Measurements from ENCODE around the gene ESYT3. TPM values are rescaled to one million over a fixed set of nuclear protein-coding genes. Genes with fewer than 3 reads are reported as not detected.
"Not testable (repeated sequence)": the region's sequence is repeated elsewhere in the genome, so short reads cannot be mapped to it uniquely, and the experiment has no call there.

The ESYT3 gene
- total RNA-seq, 1 experiment from 2014 or later: 0.02 TPM

DNA sequence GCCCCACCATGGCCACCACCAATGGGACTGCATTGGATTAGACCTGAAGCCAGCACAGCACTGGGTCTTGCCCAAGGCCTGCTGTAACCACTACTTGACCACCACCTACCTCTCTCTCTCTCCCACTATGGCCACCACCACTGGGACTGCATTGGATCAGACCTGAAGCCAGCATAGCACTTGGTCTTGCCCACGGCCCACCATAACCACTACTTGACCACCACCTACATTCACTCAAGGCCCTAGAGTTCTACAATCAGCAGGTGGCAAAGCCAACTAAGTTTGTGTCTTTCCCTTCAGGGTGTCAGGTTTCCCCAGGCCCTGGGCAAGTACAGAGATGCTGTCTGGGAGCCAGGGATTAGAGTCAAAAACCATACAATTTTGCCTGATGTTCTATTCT lies 57.6 kb downstream of the ESYT3 start:
- DNase-seq (ENCODE audit: low read depth): no peak

DNA sequence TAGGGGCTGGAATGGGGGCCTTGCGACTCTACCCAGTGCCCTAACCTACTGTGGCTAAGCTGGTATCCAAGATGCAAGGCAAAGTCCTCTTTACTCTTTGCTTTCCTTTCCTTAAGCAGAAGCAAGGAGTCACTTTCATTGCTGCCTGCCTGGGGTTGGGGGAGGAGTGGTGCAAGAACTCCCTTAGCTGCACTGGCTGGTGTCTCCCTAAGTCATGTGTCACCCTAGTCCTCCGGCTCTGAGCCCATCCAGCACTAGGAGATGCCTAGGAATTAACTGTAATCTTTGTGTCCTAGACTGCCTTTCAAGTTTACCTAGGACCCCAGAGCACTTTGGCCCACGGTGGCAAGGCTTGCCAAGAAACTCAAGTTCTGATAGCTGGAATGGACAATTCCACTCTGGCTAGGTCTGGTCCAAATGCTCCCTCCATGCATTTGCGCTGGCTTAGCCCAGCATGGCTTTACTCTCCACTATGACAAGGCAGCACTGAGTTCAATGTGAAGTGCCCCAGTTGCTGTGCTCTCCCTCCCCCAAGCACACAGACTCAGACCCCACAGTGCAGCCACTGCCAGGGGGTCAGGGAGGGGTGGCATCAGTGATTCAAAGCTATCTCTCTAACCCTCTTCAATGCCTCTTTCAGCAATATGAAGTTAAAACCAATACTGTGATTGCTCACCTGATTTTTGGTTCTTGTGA lies 58.7 kb downstream of the ESYT3 start:
- DNase-seq (ENCODE audit: low read depth): no peak

DNA sequence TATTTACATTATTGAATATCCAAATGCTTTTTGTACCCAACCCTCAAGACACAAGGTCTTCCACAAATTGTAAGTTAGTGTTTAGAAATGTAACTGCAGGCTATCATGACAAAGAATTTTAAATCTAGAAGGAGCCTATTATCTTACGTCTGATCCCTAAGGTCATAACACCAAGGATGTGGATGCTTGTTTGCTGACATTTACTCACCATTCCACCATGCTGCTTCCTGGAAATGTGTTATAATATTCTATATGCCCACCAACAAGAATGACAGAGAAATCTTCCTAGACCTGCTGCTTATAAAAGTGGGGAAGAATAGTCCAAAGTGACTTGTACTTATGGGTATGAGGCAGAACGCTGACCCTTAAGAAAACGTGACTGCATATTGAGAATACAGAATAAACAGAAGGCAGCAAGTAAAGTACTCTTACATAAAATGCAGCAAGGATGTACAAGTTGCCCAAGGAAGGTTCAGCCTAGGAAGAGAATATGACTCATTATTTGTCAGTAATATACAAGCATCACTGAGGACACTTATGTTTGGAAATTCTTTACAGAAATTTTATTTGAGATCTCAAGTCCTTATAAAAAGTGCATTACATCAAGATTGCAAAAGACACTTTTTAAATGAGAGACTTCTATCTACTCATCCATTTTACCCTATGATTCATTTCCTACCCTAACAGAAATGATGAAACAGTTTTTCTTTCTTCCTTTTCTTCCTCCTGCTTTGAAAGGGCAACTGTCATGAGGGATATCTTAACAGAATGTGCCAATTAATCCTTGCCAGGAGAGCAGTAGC lies 59.6 kb downstream of the ESYT3 start:
- peak; percentile 96 for DNase-seq (ENCODE audit: low read depth)

DNA sequence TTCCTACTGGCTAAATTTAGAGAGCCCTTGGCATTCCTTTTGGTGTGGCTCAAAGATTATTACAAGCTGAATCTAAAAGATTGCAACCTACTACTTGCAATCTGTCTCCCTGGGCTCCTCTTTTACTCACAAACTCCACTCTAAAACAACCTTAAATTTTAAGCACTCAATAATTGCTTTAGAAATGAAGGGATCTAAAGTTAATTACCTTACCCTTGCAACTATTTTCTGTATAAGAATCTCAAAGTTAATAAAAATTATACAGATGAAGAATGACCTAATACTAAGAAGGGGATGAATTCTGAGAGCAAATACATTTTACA lies 60.2 kb downstream of the ESYT3 start:
- no peak for DNase-seq (ENCODE audit: low read depth)

DNA sequence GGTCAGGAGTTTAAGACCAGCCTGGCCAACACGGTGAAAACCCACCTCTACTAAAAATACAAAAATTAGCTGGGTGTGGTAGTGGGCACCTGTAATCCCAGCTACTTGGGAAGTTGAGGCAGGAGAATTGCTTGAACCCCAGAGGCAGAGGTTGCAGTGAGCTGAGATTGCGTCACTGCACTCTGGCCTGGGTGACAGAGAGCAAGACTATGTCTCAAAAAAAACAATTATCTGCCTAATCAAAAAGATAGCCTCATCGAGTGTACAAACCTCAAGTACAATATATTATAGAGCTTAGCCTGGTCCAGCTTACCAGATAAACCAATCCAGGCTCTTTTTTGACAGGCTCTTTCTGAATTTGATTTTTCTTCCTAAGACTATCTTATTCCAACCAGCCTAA lies 61.2 kb downstream of the ESYT3 start:
- not testable (repeated sequence) for DNase-seq (ENCODE audit: low read depth)

DNA sequence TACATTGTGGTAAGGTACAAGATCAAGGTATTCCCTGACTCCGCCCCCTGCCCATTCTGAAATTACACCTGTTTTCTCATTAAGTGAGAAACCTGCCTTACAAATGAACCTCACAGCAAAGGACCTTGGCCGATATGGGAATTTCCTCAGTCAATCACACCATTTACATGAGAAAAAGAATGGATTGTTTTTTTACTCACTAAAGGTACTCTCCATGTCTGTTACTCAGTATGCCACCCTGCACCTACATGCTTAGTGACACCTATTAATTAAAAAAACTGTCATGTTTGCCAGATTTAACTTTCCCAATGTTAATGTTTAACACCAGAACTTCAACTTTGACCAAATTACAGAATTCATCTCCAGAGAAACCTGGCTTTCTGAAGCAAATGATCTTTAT lies 62.0 kb downstream of the ESYT3 start:
- no peak for DNase-seq (ENCODE audit: low read depth)

DNA sequence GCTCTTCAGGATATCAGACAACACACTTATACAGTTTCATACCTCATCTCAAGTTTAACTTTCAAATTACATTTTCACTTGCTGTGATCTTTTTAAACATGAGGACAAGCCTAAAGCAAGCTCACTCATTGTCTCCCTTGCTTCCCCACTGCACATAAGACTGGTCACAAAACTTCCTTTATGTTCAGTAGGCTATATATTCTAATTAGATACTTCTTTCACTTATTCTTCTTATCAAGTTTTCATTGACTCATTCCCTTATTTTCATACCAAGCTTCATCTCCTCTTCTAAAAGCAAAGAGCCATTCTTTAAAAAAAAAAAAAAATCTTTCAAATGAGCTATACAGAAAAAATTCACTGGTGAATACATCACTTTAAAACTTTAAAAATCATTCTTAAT lies 62.6 kb downstream of the ESYT3 start:
- DNase-seq (ENCODE audit: low read depth): no peak

DNA sequence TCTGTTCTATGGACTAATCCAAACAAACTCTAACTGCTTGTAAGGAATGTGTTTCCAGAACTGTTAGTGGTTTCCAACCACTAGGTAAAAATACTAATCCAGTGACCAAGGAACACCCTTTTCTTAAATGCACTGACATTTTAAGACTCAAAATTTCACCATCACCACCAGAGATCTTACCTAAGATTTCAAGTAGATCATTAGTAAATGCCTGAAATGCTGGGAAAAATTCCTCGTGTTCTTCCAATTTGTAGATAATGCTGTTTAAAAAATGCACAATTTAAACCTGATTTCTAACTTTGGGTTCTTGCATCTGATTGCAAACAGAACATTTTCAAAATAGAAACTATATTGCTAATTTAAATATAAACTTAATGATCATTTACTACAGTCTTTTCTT lies 63.4 kb downstream of the ESYT3 start:
- no peak for DNase-seq (ENCODE audit: low read depth)

DNA sequence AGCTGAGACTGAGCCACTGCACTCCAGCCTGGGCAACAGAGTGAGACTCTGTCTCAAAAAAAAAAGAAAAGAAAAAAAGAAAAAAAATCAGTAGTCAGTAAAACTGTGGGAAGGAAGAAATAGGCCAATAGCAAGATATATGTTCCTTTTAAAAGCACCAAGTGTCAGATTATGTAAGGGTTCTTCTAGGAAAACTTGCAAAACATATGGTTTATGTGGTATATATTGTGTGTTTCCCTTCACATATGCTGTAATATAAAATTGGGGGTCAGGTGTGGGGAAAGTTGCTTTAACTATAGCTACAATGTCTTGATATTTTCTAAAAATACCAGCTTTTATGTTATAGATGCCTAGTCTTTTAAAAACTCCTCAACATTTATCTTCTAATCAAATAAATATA lies 64.6 kb downstream of the ESYT3 start:
- DNase-seq (ENCODE audit: low read depth): no peak

DNA sequence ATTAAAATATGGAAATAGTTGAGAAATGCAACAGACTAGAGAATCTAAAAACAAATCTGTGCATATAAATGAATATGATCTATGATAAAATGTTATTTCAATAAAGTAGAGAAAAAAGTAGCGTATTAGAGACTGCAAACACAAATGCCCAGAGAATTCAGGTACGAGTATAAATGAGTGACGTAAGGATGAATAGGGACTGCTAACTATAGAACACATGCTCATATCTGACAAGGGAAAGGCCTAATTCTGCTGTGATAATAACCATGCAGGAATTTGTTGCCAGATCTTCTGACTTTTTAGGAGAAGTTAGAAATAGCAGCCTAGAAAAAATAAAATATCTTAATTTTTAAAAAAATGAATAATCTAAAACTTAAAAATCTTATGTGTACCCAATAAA lies 73.1 kb downstream of the ESYT3 start:
- no peak for DNase-seq (ENCODE audit: low read depth)

DNA sequence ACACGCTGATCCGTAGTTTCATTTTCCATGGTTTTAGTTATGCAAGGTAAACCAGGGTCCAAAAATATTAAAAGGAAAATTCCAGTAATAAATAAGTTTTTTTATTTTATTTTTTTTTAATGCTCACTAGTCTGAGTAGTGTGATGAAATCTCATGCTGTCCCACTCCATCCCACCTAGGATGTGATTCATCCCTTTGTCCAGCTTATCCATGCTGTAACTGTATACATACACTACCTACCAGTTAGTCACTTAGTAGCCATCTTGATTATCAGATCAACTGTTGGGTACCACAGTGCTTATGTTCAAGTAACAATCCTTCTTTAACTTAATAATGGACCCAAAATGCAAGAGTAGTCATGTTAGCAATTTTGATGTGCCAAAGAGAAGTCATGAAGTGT lies 75.2 kb downstream of the ESYT3 start:
- peak; percentile 57 for DNase-seq (ENCODE audit: low read depth)

DNA sequence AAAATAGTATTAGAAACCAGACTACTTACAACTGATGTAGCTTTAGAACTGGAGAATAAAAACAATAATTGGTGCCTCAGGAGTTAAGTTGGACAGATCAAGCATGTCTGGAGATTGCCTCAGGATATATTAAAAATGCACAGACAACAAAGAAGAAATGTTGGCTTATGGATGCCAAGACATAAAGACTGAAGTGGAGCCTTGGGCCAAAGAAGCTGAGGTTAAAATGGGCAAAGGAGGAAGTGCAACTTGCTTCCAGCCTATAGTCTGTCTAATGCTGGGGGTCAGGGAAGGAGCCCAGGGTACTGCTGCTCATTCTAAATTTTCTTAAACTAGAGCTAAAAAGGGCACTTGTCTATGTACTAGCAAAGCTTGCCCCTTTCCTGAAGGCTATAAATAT lies 77.5 kb downstream of the ESYT3 start:
- no peak for DNase-seq (ENCODE audit: low read depth)

DNA sequence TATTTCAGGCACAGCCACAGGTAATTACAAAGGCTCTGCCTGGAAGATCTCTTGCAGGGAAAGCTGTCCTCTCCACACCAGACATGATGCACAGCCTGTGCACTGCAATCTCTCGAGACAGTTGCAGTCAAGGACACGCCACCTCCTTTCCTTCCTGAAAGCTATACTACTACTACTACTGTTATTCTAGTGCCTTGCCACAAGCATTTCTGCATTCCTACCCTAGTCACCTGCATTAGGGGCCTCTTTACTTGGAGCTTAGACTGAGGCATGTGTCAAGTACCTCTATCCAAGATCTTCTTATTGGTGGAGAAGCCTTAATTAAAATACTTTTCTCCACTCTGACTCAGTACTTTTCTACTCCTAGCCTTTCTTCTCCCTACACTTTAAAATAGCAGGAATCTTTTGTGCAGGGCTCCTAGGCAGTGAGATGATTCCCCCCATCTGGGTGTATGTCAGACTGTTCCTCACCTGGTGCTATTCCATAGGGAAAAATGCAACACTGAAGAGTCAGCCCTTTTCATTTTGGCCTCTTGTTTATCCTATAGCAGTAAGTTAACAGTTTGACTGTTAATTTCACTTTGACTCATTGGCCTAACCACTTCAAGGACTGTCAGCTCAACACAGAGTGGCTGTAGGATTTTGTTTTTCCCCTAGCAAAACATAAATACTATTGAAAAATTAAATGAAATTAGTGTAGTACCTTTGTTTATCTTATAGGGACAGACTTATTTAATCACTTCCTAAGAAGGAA lies 78.9 kb downstream of the ESYT3 start:
- no peak for DNase-seq (ENCODE audit: low read depth)

DNA sequence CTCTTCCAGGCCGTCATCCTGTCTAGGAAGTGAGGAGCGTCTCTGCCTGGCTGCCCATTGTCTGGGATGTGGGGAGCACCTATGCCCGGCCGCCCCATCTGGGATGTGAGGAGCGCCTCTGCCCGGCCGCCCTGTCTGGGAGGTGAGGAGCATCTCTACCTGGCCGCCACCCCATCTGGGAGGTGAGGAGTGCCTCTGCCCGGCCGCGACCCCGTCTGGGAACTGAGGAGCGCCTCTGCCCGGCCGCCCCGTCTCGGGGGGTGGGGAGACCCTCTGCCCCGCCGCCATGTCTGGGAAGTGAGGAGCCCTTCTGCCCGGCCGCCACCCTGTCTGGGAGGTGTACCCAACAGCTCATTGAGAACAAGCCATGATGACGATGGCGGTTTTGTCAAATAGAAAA lies 87.0 kb downstream of the ESYT3 start:
- DNase-seq (ENCODE audit: low read depth): not testable (repeated sequence)

Other genes with a start within 250 kb of the ESYT3 start
- gene ARMC8, start 247.3 kb upstream of the ESYT3 start, total RNA-seq (2014; rRNA removed; shearing (Covaris generic)): 37.5 and 41.5 TPM in 2 replicates
- not detected in 2 replicates for gene NME9, start 104.8 kb upstream of the ESYT3 start, total RNA-seq (2014; rRNA removed; shearing (Covaris generic))
- gene MRAS, start 86.0 kb upstream of the ESYT3 start, total RNA-seq (2014; rRNA removed; shearing (Covaris generic)): 2.3 and 3.1 TPM in 2 replicates
- 9.0 and 13.6 TPM in 2 replicates for gene CEP70, start 159.6 kb downstream of the ESYT3 start, total RNA-seq (2014; rRNA removed; shearing (Covaris generic))
- 10.6 and 11.9 TPM in 2 replicates for gene FAIM, start 174.2 kb downstream of the ESYT3 start, total RNA-seq (2014; rRNA removed; shearing (Covaris generic))